H1 (cell line): ENCODE results near the gene UBN2. TPM values are rescaled to one million over a fixed set of nuclear protein-coding genes. Genes with fewer than 3 reads are reported as not detected.

ENCODE experiments used
- CTCF ChIA-PET: fragments of 300-600 bp; sonication (Branson Sonifier 250); formaldehyde crosslinking; loops from one replicate; lab custom pipeline; 2021; ENCODE audit not compliant: partially characterized antibody; lab: Charles Lee
- POLR2A ChIA-PET: fragments of 300-600 bp; sonication (Branson Sonifier 250); formaldehyde crosslinking; loops from one replicate; lab custom pipeline; 2021; ENCODE audit warnings: inconsistent platforms; ENCODE audit not compliant: partially characterized antibody; lab: Charles Lee
- DNase-seq, 2 experiments: peaks; one replicate each; pipeline versions ENCODE4 v3.0.0 to v3.0.0-alpha.2; 2010 to 2022; ENCODE audit warnings: low spot score in 2 of 2, low read depth in 1 of 2, mixed read lengths in 1 of 2
- FAIRE-seq: peaks from 2 replicates; lab custom pipeline; 2011; peaks lifted over from hg19 to GRCh38; lab: Jason Lieb, UNC
- H2AFZ ChIP-seq: 2 replicates; pipeline ENCODE4 v1.8.1; 2012; ENCODE audit warnings: low read length, inconsistent platforms
- H2AK5ac ChIP-seq: 2 replicates; pipeline ENCODE4 v1.6.1; 2013; ENCODE audit warnings: low read depth, low read length
- H2BK120ac ChIP-seq: replicated peaks from 2 replicates; pipeline ENCODE3; 2013; ENCODE audit warnings: low read depth, low read length, inconsistent platforms
- H2BK12ac ChIP-seq: 2 replicates; pipeline ENCODE4 v1.6.1; 2013; ENCODE audit warnings: low read depth, low read length
- H2BK15ac ChIP-seq: 2 replicates; pipeline ENCODE4 v1.6.1; 2013; ENCODE audit warnings: low read length
- H2BK20ac ChIP-seq: 2 replicates; pipeline ENCODE4 v1.6.1; 2013; ENCODE audit warnings: low read length
- H2BK5ac ChIP-seq: 2 replicates; pipeline ENCODE4 v1.6.1; 2013; ENCODE audit warnings: low read depth, low read length
- H3K14ac ChIP-seq: 2 replicates; pipeline ENCODE4 v1.6.1; 2013; ENCODE audit warnings: inconsistent platforms; ENCODE audit not compliant: insufficient read length
- H3K18ac ChIP-seq: 2 replicates; pipeline ENCODE4 v1.6.1; 2013; ENCODE audit warnings: low read length; ENCODE audit errors: extremely low read depth
- H3K23ac ChIP-seq: 2 replicates; pipeline ENCODE4 v1.6.1; 2013; ENCODE audit warnings: inconsistent platforms; ENCODE audit not compliant: insufficient read length
- H3K23me2 ChIP-seq: 2 replicates; pipeline ENCODE4 v1.6.1; 2013; ENCODE audit warnings: low read depth, low read length
- H3K27ac ChIP-seq: 2 replicates; pipeline ENCODE4 v1.6.1; 2011; ENCODE audit warnings: low read depth, low read length, inconsistent platforms
- H3K27me3 ChIP-seq, 4 experiments: replicated peaks in 1 of 4; 1 replicate in 1 of 4; 2 replicates in 3 of 4; pipeline versions ENCODE4 v1.6.1 to v1.8.1; 2011 to 2013; ENCODE audit warnings: low read length in 3 of 4, mild to moderate bottlenecking in 3 of 4, inconsistent platforms in 2 of 4, mixed read lengths in 2 of 4, moderate library complexity in 1 of 4; ENCODE audit not compliant: control insufficient read depth in 3 of 4, insufficient read depth in 3 of 4; ENCODE audit errors: extremely low read depth in 1 of 4
- H3K36me3 ChIP-seq, 4 experiments: 2 replicates each; pipeline versions ENCODE4 v1.6.1 to v1.8.1; 2011 to 2013; ENCODE audit warnings: mild to moderate bottlenecking in 4 of 4, low read length in 3 of 4, moderate library complexity in 2 of 4, control low read depth in 1 of 4, inconsistent platforms in 1 of 4; ENCODE audit not compliant: insufficient read depth in 4 of 4, control insufficient read depth in 2 of 4
- H3K4ac ChIP-seq: replicated peaks from 2 replicates; pipeline ENCODE3; 2013; ENCODE audit warnings: low read length, low read depth, mixed read lengths, inconsistent platforms; ENCODE audit not compliant: insufficient read length
- H3K4me1 ChIP-seq, 4 experiments: replicated peaks in 1 of 4; 1 replicate in 1 of 4; 2 replicates in 3 of 4; pipeline versions ENCODE4 v1.6.1 to v1.8.1; 2011 to 2013; ENCODE audit warnings: low read length in 3 of 4, inconsistent platforms in 2 of 4, mixed read lengths in 1 of 4; ENCODE audit not compliant: insufficient read depth in 4 of 4, control insufficient read depth in 3 of 4
- H3K4me2 ChIP-seq, 2 experiments: 2 replicates each; pipeline versions ENCODE4 v1.6.1 to v1.8.1; 2011 to 2013; ENCODE audit warnings: low read depth in 2 of 2, low read length in 2 of 2, control low read depth in 1 of 2, inconsistent platforms in 1 of 2, mild to moderate bottlenecking in 1 of 2; ENCODE audit not compliant: insufficient read depth in 1 of 2
- H3K4me3 ChIP-seq, 4 experiments: fragments of 200-600, 300-600 bp in 1 of 4; sonication (generic), shearing (Covaris generic), sonication (Bioruptor Twin) in 1 of 4; 2 replicates each; pipeline versions ENCODE4 v1.5.1 to v1.8.1; 2011 to 2016; ENCODE audit warnings: low read length in 4 of 4, low read depth in 3 of 4, control low read depth in 2 of 4, inconsistent platforms in 2 of 4, mild to moderate bottlenecking in 2 of 4, mixed read lengths in 1 of 4, moderate library complexity in 1 of 4; ENCODE audit not compliant: insufficient read depth in 2 of 4; ENCODE audit errors: extremely low read depth in 1 of 4
- H3K56ac ChIP-seq: replicated peaks from 2 replicates; pipeline ENCODE3; 2013; ENCODE audit warnings: low read depth, mild to moderate bottlenecking, mixed read lengths, low read length, inconsistent platforms; ENCODE audit not compliant: insufficient read length
- H3K79me1 ChIP-seq: 2 replicates; pipeline ENCODE4 v1.6.1; 2013; ENCODE audit warnings: low read depth, low read length, control low read depth
- H3K79me2 ChIP-seq, 2 experiments: 2 replicates each; pipeline versions ENCODE4 v1.6.1 to v1.8.1; 2012 to 2013; ENCODE audit warnings: low read length in 2 of 2, mild to moderate bottlenecking in 2 of 2, inconsistent platforms in 1 of 2; ENCODE audit not compliant: insufficient read depth in 2 of 2, control insufficient read depth in 1 of 2
- H3K9ac ChIP-seq, 4 experiments: replicated peaks in 1 of 4; 1 replicate in 1 of 4; 2 replicates in 3 of 4; pipeline versions ENCODE4 v1.6.1 to v1.8.1; 2011 to 2013; ENCODE audit warnings: low read depth in 3 of 4, low read length in 3 of 4, control low read depth in 2 of 4, mild to moderate bottlenecking in 2 of 4, moderate library complexity in 2 of 4, inconsistent platforms in 1 of 4; ENCODE audit errors: extremely low read depth in 1 of 4
- H3K9me3 ChIP-seq, 2 experiments: 2 replicates each; pipeline versions ENCODE4 v1.6.1 to v1.8.1; 2012 to 2013; ENCODE audit warnings: mild to moderate bottlenecking in 2 of 2, moderate library complexity in 2 of 2, control low read depth in 1 of 2, inconsistent platforms in 1 of 2, low read depth in 1 of 2, low read length in 1 of 2, mixed read lengths in 1 of 2; ENCODE audit not compliant: insufficient read depth in 2 of 2
- H4K20me1 ChIP-seq, 2 experiments: replicated peaks in 1 of 2; 2 replicates each; pipeline versions ENCODE3 to v1.8.1; 2011 to 2013; ENCODE audit warnings: inconsistent platforms in 2 of 2, low read length in 2 of 2, mild to moderate bottlenecking in 1 of 2; ENCODE audit not compliant: insufficient read depth in 2 of 2, control insufficient read depth in 1 of 2
- H4K5ac ChIP-seq: 2 replicates; pipeline ENCODE4 v1.6.1; 2013; ENCODE audit warnings: low read length, low read depth, mixed read lengths, inconsistent platforms; ENCODE audit not compliant: insufficient read length
- H4K8ac ChIP-seq: 2 replicates; pipeline ENCODE4 v1.8.0; 2013; ENCODE audit warnings: mild to moderate bottlenecking, moderate library complexity, low read length, inconsistent platforms; ENCODE audit not compliant: insufficient read depth; ENCODE audit errors: extremely low read depth
- H4K91ac ChIP-seq: replicated peaks from 2 replicates; pipeline ENCODE3; 2013; ENCODE audit warnings: low read length, mixed read lengths, inconsistent platforms; ENCODE audit not compliant: insufficient read length
- CBX5 ChIP-seq: fragments of 300-800, 300-1000 bp; sonication (generic); IDR thresholded peaks from 2 replicates; pipeline ENCODE4 v1.7.1; 2016; ENCODE audit warnings: antibody characterized with exemption, low read length, low read depth
- EP300 ChIP-seq, 2 experiments: IDR thresholded peaks; 1 replicate in 1 of 2; 2 replicates in 1 of 2; pipeline ENCODE4 v1.6.1; 2011 to 2012; ENCODE audit warnings: low read depth in 2 of 2, low read length in 2 of 2, mild to moderate bottlenecking in 2 of 2, borderline replicate concordance in 1 of 2, inconsistent platforms in 1 of 2, moderate library complexity in 1 of 2
- JUN ChIP-seq: IDR thresholded peaks from 2 replicates; pipeline ENCODE4 v1.6.1; 2011; ENCODE audit warnings: low read depth, mild to moderate bottlenecking, improper control_type of control experiment, low read length
- WGBS, 2 experiments: shearing (Covaris generic) in 1 of 2; methylation state at CpG; one replicate each; pipeline versions ENCODE4 v1.1.6 to v1.1.7; 2013 to 2015; ENCODE audit warnings: low lambda C conversion rate in 2 of 2, mixed read lengths in 2 of 2, inconsistent platforms in 1 of 2, low coverage in 1 of 2, missing lambda C conversion rate in 1 of 2; ENCODE audit not compliant: insufficient replicate concordance in 2 of 2, insufficient coverage in 1 of 2, insufficient read length in 1 of 2; ENCODE audit errors: extremely low coverage in 1 of 2, missing lambda C conversion rate in 1 of 2; 5-methylcytosine and 5-hydroxymethylcytosine counted together
- polyA plus RNA-seq, 7 experiments: library from polyadenylated mRNA; depleted of rRNA in 3 of 7; stranded (reverse) in 5 of 7; unstranded in 2 of 7; fragments of >200 nt in 5 of 7; fragments of 200-250 nt in 2 of 7; gene quantifications; 1 replicate in 5 of 7; 2 replicates in 1 of 7; 4 replicates in 1 of 7; pipeline versions ENCODE4 v1.2.1 to v1.2.3, GENCODE V29; 2011 to 2013; ENCODE audit warnings: missing spikeins in 2 of 7, mixed read lengths in 2 of 7
- total RNA-seq: library from RNA; stranded (reverse); fragmentation: NEBNext Ultra II Directional; extraction: Animal tissue kit (Norgen Biotek cat#: 25700); gene quantifications from 2 replicates; pipeline ENCODE4 v1.2.1, GENCODE V29; 2021

Gene UBN2
- total and polyA plus RNA-seq, 2 of the 8 experiments (the other 6 are each of a cell fraction or from before 2014, with no cell fraction given): 4.1 to 39.6 TPM

DNA sequence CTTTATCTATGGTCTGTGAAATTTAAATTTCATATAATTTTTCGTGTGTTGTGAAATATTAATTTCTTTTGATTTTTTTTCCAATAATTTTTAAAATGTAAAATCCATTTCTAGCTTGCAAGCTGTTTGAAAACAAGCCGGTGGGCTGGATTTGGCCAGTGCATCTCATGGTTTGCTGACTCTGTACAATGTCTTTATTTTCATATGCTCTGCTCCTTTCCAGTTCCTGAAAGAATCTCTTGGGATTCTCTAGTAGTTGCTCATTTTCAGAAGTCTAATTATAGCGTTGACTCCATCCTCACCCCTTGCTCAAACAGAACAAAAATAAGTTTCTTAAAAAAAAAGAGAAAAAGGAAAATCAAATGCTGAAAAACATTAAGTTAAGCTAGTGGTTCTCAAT is 21.4 kb downstream of the UBN2 start:
- Histone ChIP-seq H3K79me1 (no peaks in the 10 kb centered on the region), H3K79me2 (no peaks in the 10 kb centered on the region), H2BK15ac (no peak overlapping the region), H3K23ac (no peak overlapping the region), H3K56ac (no peak overlapping the region), H3K4me3 (no peak overlapping the region), H2BK5ac (no peak overlapping the region), H3K23me2 (no peaks in the 10 kb centered on the region), H4K20me1 (no peaks in the 10 kb centered on the region), H2AFZ (no peak overlapping the region), H3K18ac (no peak overlapping the region), H3K27me3 (no peaks in the 10 kb centered on the region), H3K9ac (no peak overlapping the region), H3K27ac (no peak overlapping the region), H3K4me1 (no peaks in the 10 kb centered on the region), H2BK12ac (no peak overlapping the region), H4K5ac (no peak overlapping the region), H2BK20ac (no peak overlapping the region), H3K9me3 (no peaks in the 10 kb centered on the region), H4K91ac (no peak overlapping the region), H3K4ac (no peak overlapping the region), H3K36me3 (peaks cover 0 to 53% (median 22%) of the 10 kb centered on the region in 4 experiments; a peak in 5 of 8 replicates), H2AK5ac (no peak overlapping the region), H3K14ac (no peak overlapping the region), H4K8ac (no peak overlapping the region), H2BK120ac (no peak overlapping the region)
- DNase-seq (no peak), FAIRE-seq (no peak)
- CTCF ChIA-PET: interaction anchor here (0.6 kb wide), 1 partner anchor 115 kb away, joined by 3 read pairs; no protein-coding TSS in a partner anchor
- 83% methylated on average over 3 of the region's 3 CpGs; no CpG with 5 or more reads in 1 of the 2 experiments for WGBS, 2 experiments
- POLR2A ChIA-PET: interaction anchor here (0.6 kb wide), 1 partner anchor 774 kb away, joined by 3 read pairs; no protein-coding TSS in a partner anchor
- TF ChIP-seq CBX5 (no peak), JUN (no peak), EP300 (IDR thresholded peaks at IDR 0.05; ENCODE audit: borderline replicate concordance in 1 of 2, low read depth in 2 of 2, low read length in 2 of 2) (no peak)
- TF ChIP-seq, all 59 proteins: peak for 0
- H3K4me2 ChIP-seq: no peak overlapping the region
